NCI-H2227 (cell line): ENCODE data around the gene ADGRL2.
A peak's percentile ranks its signal among the peaks of the same experiment; 100 is the strongest.

Experiments used
- DNase-seq: peaks from one replicate; lab custom pipeline; 2025; ENCODE audit not compliant: unreplicated experiment; lab: John Stamatoyannopoulos, UW

Gene ADGRL2

DNA sequence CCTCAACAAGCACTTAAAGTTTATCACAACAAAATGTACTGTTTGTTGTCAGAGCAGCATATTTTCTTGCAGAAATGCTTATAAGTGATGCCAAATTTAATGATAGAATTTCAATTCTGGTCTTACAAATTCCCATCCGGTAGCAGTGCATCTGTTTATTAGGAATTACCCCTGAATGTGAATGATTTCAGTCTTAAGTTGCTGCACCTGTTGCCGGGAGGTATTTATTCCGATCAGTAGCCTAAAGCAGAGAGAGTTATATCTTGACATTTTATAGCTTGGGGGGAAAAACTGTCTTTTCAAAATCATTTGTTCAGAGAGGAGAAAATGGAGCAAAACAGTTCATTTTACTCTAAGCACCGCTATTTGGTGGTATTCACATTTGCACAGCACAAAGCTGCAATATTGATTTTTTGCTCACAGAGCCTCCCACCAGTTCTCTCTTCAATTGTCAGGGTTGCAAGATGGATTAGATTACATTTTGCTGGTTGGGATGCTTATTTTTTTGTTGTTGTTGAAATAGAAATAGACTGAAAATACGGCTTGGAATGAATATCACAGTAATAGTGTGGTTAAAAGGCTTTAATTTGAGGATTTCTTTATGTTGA, 98.6 kb downstream of the ADGRL2 start:
- DNase-seq, result no peak

DNA sequence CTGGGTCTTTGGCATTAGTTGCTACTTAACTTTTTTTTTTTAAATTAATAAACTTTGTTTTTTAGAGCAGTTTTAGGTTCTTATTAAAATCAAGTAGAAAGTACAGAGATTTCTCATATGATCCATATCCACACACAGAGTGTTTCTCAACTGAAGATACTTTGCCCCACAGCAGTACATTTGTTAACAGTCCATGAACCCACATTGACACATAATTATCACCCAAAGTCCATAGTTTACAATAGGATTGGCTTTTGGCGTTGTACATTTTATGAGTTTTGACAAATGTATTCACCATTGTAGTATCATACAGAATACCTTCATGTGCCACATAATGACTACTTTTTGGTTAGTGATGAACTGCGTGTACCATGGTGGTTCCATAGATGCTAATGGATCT, 106.8 kb downstream of the ADGRL2 start:
- no peak for DNase-seq

DNA sequence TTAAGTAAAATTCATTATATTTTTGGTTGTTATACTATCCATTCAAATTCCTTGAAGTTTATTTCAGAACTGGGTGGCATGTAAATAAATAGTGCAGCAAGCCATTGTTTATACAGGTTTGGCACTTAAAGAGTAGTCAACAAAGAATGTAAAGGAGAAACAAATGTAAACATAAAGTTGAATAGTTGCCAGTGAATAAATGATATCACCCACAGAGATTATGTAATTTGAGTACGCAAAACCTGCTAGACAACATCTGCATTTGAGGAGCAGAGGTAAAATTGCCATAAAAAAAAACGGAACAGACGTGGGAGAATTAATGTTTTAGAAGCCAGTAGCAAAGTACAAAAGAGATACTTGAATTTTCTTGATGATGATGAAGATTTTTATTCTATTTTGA, 111.6 kb downstream of the ADGRL2 start:
- DNase-seq, result no peak

DNA sequence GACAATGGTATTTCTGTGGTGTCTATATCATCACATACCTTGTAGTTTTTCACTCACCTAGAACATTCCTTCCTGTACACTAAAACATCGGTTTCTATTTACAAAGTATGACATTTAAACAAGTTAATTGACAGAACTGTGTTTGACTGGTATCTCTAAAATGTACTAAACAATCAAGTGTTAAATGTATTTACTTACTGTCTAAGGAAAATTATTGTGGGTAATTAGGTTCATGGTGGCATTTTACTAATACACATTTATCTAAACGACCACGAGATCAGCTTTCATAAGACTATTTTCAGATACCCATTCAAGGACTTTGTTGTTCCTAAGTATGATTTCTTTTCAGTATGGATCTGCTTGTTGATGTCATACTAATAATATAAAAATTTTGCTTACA, 115.2 kb downstream of the ADGRL2 start:
- no peak for DNase-seq

DNA sequence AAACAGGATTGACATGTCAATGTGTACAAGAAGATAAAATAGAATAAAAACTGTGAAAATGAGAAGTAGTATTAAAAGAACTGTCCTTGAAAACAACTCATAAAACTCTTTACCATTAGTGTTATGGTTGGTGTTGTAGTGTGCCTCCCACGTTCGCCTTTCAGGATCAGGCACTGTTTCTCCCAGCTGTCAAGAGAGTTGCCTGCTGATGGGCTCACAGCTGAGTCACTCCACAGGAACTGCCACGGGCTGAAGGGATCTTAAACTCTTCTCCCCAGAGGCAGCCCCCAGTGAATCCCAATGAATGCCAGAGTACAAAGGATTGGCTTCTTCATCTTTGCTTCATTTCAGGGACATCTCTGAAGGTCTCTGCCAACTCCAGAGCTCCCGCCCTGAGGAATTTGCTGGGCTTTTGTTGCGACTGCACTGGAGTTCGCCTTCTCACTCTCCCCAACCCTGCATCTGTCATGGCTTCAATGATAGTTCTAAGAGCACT, 119.6 kb downstream of the ADGRL2 start:
- no peak for DNase-seq

DNA sequence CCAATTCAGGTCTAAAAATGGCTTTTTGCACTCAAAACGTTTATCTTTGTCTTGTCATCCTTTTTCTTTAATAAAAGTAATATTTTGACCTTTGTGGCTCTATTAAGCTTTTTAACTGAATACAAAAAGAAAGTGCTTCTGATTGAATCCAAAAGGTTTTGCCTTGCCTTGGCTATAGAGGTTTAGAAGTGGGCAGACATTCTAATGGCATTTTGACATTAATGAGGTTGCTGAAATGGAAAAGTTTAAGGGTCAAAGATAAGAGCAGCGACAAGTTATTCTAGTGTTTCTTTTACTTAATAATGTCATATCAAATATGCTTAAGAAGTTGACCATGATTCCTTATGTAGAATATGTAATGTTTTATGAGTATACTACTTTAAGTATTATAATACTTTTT, 120.2 kb downstream of the ADGRL2 start:
- no peak for DNase-seq

DNA sequence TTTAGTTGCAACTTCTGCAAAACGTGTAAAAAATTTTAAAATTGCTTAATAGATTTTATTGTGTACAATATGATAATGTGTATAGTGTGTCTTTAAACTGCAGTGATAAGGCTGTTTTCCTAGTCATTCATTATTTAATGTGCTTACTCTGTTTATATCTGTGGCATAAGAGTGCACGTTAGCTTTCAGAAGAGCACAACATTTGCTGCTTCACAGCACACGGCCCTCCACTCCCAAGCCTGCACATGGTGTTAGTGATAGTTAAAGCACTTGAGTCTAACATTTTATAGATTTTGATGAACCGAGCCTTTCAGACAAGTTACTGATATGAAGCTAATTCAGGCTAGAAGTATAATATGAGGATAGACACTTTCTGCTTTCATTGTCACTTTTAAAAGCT, 120.6 kb downstream of the ADGRL2 start:
- DNase-seq, result no peak

DNA sequence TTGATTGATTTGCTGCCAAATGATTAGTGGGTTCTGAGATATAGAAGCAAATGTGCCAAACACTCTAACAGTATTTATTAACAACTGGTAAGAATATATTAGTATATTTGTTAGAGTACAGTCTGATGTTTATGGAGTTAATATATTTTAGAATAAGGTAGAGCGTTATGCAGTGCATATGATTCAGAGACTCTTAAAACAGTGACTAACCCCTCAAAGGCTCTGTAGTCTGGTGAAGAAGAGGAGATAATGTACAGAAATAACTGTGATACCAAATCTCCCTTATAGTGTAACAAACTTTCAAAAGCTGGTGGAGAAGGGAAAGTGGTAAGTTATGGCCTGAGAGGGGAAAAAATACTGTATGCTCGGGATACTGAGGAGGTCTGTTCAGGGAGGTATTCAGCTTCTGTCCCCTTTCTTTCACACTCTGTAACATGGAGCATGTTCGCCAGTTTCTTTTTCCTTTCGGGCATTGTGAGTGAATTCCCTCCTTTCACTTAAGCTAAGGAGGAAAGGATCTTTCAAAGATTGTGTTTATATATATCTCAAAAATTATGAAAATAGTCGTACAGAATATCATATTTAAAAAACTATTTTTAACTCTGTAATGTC, 121.2 kb downstream of the ADGRL2 start:
- DNase-seq, result no peak

DNA sequence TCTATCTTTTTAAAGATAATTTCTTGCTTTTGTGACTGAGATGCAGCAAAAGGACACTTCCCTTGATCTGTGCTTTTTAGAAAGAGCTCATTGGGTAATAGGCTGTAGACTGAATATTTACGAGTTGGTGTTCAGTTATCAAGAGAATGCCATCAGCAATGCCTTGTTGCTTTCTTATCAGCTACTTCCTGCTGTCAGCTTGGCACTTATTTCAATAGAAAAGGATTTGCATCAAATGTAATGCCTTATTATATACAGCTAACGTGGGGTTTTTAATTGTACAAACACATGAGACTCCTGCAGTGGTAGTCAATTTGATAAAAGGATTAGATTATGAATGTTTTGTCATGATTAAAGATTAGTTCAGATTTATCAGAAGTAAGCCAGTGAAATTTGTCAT, 122.2 kb downstream of the ADGRL2 start:
- DNase-seq, result no peak

DNA sequence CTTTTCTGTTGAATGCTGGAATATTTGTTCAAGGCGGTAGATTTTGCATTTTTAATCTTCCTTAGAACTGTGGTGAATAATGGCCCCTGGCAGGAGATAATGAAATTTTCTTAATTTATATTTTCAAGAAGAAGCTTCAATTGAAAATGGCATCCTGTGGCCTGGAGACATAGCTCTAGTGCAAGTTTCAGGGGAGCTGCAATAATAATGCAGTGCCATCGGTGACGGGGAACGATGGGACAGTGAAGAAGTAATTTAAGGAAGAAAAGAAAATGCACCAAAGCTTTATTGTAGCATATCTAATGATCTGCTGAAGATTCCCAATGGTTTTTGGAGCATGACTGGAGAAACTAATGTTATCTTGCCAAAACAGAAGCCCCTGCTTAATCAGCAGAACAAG, 128.4 kb downstream of the ADGRL2 start:
- no peak for DNase-seq

DNA sequence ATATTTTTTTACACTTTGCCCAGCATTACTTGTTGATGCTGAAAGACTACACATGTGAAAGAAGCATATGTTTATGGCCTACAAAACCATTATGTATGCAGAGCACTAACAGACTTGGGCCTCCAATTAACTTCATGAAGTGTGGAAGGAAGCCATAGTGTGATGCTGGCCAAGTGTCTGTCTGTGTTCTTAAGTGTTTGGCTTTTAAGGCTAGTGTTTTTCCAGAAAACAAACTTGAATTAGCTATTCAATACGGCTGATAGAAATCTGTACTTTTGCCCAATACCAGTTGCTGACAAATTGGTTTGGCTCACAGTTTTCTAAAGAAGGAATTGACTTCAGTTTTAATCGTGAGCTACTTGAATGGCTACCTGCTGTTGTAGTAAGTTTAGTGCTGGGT, 136.1 kb downstream of the ADGRL2 start:
- no peak for DNase-seq

DNA sequence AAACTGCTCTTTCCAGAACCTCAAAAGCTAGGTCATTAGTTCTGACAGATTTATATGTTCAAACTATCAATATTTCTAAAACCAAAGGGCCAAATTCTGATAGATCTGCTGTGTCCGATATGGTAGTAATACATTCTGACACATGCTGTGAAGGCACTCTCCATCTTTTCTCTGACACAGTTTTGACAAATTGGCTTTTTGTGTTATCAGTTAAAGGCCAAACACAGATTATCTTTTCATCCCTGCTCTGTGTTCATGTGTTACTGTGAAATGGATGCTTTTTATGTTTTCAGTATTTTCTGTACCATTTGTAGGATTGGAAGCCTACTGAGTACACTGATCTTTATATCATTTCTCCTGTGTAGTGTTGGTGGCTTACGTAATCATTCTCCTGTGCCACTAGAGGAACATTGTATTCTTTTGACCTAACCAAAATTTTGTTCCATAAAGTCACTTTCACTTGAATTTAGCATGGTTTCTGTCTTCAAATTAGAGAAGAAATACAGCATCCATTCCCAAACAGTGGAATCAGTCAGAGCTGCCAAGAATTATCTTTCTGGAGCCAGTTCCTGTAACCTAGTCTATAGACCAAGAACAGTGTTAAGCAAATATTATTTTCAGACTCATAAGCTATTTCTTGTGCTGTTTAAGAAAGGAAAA, 137.2 kb downstream of the ADGRL2 start:
- DNase-seq, result no peak

DNA sequence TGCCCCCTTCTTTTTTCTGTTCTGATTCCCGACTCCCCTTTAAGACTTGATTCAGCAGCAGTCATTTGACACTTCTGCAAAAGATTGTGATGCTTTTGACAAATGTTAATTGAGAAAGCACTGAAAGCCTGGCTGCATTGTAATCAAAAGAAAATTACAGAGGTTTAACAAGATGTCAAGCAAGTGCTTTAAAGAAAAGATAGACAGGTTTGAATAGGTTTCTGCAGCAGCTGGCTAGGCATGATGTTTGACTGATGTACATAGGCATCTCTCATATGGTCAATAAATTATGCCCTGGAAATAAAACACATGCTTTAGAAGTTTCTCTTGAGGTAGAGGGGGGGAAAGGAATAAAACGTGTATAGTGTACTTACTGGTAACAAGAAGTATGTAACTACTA, 147.8 kb downstream of the ADGRL2 start:
- DNase-seq, result peak; percentile 44

DNA sequence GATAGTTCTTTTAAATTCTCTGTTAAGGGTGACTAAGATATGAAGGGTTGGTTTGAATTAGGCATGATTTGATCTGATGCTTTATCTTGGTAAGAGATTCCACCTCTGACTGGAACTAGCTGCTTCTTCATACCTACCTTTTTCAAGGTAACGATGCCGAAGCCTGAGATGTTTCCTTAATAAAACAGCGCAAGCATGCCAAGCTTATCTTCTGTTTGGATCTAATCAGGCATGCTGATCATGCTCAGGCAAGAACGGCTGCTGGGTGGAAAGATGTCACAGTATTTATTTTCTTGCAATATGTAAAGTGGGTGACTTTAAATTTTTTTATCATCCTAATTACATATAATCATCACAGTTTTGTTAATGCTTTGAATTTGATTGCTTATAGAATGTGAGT, 148.7 kb downstream of the ADGRL2 start:
- DNase-seq, result no peak

DNA sequence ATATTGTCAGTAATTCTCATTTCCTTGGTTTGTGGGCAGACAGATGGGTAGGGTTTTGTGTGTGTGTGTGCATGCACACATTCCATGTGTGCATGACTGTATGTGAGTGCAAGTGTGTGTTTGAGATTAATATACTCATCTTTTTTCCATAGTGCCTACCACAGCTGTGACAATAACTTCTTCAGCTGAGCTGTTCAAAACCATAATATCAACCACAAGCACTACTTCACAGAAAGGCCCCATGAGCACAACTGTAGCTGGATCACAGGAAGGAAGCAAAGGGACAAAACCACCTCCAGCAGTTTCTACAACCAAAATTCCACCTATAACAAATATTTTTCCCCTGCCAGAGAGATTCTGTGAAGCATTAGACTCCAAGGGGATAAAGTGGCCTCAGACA, 149.3 kb downstream of the ADGRL2 start:
- DNase-seq, result no peak

DNA sequence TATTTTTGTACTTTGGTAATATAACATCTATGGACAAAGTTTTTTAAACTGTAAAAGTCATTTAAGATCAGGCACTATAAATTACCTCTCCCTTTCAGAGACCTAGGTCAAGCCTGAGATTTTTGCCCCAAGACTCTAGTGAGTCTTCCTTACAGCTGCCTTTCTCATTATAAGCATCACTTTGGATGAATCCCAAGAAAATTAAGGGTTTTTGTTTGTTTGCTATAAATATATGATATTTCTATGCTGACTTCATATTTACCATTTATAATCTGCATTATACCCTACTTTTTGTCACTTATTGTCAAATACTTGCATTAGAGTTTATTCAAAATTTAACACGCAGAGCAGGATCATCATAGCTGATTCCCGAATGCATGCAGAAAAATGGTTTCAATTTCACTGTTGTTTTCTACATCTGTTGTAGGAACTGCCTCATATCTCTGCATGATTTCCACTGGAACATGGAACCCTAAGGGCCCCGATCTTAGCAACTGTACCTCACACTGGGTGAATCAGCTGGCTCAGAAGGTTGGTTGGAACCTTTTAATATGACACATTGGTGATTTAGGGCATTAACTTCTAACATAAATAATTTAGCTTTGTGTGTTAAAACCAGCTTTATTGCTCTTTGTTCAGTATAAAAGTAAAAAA, 150.0 kb downstream of the ADGRL2 start:
- DNase-seq, result no peak

DNA sequence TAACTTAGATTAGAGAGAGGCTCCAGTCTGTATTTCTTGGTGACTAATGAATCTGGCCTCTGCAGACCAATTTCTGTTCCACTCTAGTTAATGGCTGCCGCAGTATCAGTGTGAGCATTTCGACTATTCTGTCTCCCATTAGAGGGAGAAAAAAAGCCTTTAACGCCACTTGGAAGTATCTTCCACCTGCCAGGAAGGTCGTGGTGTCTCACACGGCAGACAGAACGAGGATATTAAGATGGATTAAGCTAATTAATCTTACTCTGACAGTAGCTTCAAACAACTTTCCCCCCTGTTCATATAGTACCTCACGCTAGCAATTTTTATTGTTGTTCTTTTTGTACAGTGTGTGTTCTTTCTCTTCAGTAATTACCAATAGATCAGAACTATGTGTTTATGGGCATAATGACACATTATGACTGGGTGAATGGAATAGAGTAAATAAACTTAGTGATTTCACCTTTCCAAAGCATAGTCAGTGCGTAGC, 153.8 kb downstream of the ADGRL2 start:
- DNase-seq, result peak; percentile 34

DNA sequence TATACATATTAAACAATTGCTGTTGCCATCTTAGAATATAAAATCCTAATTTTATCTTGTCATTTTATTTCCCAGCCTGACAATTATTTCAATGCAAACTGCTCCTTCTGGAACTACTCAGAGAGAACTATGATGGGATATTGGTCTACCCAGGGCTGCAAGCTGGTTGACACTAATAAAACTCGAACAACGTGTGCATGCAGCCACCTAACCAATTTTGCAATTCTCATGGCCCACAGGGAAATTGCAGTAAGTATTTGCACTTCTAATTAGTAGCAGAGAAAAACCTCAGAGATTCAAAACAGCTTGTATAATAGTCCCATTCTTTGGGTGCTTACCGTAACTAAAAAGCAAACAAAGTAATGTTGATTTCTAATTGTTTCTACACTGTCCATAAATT, 167.2 kb downstream of the ADGRL2 start:
- DNase-seq, result no peak

DNA sequence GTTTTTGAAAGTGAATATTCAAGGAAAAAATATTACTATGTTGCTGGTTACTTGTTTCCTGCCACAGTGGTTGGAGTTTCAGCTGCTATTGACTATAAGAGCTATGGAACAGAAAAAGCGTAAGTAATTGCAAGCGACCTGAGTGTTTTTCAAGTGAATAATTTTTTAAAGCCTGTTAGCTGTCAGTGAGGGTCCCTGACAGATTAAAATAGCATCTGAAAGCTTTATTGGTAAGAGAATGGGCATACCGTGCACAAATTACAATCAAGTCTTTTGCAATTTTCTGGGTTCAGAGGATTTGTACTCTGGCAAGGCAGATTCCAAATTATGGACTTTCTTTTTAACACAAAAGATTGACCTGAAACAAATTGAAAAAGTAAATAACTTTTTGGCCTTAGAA, 169.7 kb downstream of the ADGRL2 start:
- no peak for DNase-seq

DNA sequence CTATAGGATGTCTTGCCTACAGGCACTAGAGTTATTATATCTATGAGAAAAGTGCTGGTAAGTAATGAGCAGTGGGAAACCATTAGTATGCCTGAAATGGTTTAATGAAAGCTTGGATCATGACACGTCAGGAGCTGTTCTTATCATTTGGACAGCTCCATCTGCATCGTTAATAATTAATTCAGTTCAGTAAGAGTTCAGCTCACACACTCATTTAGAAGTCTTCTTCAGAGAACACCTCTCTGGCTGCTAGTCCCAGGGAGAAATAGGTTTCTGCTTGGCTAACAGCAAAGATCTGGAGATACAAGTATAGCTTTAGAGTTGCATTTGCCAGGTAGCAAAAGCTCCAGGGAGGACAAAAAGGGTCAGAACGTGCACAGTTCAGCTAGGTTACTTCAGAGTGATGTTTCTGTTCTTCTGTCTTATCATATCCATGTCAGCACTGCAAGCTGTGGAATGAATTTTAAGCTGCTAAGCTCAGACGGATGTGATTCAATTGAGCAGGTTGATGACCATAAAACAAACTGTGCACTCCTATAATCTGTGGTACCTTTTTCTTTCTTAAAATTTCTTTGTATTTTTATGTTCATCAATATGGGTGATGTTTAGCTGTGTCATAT, 173.6 kb downstream of the ADGRL2 start:
- DNase-seq, result no peak

DNA sequence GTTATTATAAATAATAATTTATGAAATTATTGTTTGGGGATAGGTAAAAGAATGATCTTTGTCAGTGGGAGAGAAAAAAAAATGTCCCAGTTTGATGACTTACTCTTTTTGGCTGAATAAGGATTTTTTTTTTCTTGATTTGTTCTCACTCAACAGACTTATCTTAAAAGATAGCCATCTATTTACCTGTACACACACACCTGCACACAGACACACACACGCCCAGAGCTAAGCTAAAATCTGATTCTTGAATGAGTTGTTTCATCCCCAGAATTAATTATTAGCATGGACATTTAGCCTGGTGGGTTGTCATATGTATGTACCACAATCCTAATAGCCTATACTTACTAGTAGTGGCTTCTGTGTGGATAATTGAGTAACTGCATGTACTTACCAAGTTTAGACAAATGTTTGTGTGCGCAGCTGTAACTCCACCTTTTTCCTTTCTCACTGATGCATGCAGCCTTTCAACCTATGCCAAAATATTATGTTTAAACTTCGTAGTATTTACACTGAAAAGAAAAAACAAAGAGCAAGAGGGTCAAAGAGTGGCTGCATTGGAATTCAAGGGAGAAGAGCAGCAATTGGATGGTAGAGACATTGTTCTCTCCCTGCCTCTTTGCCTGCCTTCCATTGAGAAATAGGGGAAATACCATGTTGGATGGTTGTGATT, 174.3 kb downstream of the ADGRL2 start:
- DNase-seq, result no peak
